GM08714 (cell line): ENCODE data around the gene CANT1.
"Not testable (repeated sequence)": the region's sequence is repeated elsewhere in the genome, so short reads cannot be mapped to it uniquely, and the experiment has no call there.

ENCODE experiments used
- H3K4me3 ChIP-seq: fragments of 200-500 bp; sonication (Bioruptor generic); 2 replicates; pipeline ENCODE4 v1.5.1; 2014; ENCODE audit warnings: mild to moderate bottlenecking, low read length, inconsistent platforms
- ZNF274 ChIP-seq: IDR thresholded peaks from 2 replicates; pipeline ENCODE4 v1.6.1; 2012; ENCODE audit warnings: mild to moderate bottlenecking, low read depth, low read length

CANT1 gene

DNA sequence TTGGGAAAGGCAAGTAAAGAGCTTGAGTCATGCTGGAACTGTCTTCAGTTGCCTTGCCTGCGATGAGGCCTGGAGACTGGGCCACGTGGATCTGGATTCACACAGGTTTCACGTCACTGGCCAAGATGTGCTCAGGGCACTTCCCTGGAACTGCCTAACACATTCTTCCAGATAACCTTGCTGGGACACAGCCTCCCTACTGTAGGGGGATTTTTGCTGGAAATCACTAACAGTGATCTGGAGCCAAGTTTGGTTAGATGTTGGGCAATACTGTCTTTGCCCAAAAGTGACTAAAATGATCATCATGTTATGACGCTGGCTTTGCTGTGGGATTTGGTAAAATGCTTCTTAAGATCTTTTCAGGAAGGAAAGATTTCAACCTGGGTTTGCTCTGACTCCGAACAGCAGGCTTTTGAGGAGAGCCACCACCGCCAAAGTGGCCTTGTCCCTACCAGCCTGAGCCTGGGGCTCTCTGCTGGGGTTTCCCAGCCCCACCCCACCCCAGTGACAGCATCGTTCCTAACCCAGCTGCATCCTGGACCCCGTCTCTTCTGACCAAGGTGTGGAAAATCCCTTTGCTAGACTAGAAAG lies 29.1 kb upstream of the CANT1 start:
- H3K4me3 ChIP-seq, result no peak overlapping the region
- TF ChIP-seq ZNF274, result no peak

DNA sequence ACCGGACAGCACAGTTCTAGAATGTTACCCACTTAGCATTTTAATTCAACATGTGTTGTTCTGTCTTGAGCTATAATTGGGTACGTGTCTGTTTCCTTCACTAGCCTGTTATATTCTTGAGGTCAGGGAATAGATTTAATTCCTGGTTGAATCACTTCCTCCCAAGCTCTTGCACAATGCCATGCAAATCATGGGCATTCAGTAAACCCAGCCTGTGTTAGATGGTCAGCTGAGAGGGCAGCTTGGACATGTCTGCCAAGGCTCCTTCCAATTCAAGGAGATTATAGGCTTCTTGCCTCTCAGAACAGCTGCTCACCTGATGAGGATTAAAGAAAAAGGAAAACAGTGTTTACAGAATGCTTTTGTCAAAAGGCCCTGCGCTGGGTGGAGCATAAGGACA lies 27.0 kb upstream of the CANT1 start:
- H3K4me3 ChIP-seq, result no peak overlapping the region
- TF ChIP-seq ZNF274, result no peak

DNA sequence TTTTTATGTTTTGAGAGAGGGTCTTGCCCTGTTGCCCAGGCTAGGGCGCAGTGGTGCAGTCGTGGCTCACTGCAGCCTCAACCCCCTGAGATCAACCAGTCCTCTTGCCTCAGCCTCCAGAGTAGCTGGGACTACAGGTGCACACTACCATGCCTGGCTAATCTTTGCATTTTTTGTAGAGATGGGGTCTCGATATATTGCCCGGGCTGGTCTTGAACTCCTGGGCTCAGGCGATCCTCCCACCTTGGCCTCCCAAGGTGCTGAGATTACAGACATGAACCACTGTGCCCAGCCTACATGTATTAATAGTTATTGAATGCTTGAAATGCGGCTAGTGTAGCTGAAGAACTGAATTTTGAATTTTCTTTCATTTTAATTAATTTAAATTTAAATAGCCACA lies 26.6 kb upstream of the CANT1 start:
- no peak overlapping the region for H3K4me3 ChIP-seq
- no peak for TF ChIP-seq ZNF274

DNA sequence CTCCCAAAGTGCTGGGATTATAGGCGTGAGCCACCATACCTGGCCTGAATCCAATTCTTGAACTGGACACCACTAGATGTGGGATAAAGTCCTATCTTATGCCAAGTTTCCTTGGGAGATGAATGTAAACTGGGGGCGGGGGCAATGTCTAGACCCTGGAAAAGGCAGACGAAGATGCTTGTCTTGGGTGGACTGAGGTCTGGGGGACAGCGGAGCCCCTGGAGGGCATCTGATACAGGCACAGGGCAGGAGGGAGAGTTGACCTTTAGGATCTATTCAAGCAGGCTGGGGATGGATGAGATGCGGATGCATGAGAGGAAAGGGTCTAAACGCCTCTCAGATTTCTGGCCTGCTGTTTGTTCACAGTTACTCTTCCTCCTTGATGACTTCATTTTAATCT lies 26.1 kb upstream of the CANT1 start:
- H3K4me3 ChIP-seq, result no peak overlapping the region
- no peak for TF ChIP-seq ZNF274

DNA sequence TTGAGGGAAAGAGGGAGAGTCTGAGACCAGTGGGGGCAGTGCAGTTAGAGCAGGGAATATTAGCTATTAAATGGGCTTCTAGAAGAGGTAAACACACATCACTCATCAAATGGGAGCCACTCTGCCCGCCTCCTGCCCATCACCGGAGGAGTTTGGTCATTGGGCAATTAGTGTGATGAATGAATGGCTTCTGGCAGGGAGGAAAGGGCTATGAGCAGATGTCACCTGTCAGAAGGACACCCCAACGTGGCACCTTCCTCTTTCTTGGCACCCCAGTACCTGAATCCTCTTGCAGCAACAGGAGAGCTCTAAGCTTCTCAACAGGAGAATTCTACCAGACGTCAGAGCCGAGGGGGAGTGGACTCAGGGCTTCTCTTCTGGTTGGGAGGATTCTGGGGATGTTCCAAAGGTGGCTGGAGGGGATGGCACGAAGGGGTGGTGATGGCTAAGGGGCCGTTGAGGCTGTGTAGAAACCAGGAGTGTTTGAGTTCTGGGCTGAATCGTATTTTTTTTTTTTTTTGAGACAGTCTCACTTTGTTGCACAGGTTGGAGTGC lies 25.4 kb upstream of the CANT1 start:
- no peak overlapping the region for H3K4me3 ChIP-seq
- TF ChIP-seq ZNF274, result no peak

DNA sequence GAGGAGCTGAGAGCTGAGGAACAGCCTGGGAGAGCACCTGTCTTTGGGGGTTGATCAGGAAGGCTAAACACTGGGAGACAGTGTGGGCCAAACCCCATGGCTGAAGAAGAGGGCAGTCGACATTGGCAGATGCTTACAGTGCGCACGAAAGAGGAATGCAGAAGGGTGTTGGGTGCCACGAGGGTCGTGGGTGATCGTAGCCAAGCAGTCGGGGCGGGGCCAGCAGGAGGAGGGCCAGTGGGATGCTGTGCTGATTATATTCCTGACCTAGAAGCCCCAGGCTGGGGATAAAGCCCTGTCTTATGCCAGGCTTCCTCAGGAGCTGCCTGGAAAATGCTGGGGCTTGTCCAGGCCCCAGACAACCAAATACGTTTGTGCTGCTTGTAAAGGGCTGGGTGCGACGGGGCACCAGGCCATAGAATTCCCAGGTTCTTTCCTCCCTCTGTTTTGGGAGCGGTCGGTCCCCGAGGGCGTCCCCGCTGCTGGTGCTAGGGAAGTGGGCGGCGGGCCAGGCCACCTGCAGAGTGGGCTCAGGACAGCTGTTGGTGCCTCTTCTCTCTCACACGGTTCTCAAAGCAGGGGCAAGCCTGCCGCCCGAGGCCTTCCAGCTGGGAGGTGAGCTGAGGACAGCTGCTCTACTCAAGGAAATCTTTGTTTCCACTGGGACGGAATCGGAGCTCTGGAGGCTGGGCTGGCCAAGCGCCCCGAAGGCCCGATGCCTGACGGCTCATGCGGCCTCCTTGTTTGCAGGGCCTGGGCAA lies 24.4 kb upstream of the CANT1 start:
- TF ChIP-seq ZNF274, result no peak
- H3K4me3 ChIP-seq, result no peak overlapping the region

DNA sequence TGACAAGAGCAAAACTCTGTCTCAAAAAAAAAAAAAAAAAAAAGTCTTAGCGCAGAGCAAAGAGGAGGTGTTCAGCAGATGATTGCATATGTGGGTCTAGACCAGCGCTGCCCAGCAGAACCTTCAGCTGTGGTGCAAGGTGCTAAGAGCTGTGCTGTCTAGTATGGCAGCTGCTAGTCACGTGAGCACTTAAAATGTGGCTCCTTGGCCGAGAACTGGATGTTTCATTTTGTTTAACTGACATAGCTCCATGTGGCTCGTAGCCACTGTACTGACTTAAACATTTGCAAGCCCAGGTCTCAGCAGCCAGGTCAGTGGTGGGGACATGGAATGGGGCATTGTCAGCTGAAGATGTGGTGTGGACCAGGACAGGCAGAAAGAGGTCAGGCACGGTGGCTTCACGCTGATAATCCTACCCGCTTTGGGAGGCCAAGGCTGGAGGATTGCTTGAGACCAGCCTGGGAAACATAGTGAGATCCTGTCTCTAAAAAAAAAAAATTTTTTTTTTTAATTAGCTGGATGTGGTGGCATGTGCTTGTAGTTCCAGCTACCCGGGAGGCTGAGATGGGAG lies 23.6 kb upstream of the CANT1 start:
- TF ChIP-seq ZNF274, result no peak
- H3K4me3 ChIP-seq, result no peak overlapping the region

DNA sequence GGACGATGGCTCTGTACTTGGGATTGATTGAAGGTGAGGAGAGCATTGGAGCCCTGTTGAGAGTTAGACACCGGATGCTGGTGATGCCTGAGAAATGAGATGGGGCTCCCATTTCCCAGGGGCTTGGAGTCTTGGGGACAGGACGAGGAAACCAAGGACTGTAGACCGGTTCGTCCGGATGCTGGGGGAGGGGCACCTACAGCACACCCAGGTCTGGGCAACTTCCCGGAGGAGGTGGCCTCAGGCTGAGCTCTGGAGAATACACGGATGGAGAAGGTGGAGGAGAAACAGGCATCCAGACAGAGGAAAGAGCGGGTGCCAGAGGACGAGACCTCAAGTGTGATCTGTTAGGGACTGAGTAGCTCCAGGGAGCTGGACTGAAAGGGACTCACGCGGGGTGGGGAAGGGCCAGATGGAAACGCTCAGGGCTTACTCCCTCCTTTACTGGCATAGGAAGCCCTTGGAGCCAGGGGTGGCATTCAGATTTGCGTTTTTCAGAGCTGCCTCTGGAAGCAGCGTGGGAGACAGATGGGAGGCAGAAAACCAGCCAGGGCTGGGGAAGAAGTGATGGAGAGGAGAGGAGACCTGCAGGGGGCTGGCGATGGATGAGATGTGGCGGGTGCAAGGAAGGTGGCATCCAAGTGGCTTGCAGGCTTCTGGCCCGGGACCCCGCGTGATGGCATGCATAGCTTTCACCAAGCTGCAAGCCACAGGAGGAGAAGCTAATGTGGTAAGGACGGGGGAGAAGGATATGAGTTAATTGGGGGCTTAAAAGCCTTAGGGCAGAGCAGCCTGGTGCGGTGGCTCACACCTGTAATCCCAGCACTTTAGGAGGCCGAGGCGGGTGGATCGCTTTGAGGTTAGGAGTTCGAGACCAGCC lies 22.7 kb upstream of the CANT1 start:
- TF ChIP-seq ZNF274, result no peak

DNA sequence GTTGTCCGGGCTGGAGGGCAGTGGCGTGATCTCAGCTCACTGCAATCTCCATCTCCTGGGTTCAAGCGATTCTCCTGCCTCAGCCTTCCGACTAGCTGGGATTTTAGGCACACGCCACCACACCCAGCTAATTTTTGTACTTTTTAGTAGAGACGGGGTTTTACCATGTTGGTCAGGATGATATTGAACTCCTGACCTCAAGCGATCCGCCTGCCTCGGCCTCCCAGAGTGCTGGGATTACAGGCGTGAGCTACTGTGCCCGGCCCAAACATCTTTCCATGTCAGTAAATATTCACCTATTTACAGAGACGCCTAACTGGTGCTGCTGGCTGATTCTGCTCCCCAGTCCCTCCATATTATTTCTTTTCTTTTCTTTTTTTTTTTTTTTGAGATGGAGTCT lies 21.1 kb upstream of the CANT1 start:
- not testable (repeated sequence) for H3K4me3 ChIP-seq

More for the DNA sequence above, 22.7 kb upstream of the CANT1 start:
- H3K4me3 ChIP-seq, result no peak overlapping the region

DNA sequence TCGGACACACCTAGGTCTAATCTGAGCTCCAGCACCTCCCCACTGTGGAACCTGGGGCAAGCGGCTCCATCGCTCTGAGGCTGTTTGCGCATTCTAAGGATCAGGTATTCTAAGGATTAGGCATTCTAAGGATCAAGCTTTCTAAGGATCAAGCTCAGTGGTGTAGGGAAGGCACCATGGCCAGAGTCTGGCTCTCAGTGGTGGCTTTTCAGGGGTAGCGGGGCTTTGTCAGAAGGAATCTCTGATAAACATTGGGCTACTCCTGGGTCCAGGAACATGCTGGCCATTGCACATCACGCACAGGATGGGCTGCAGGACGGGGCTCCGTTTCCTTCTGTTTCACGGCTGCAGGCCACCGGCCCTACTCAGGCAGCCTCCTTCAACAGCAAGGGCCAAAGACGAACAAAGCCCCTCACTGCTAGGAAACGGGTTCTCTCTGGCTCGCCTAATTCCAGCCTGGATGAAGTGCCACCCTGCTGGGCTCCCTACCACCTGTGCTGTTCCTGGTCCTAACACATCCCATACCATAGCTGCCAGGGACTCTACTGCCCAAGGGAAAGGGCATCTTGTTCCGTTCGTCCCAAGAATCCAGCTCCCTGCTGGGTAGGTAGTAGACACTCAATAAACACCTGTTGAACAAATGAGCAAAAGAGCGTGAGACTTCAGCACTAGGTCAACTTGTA lies 19.9 kb upstream of the CANT1 start:
- no peak for TF ChIP-seq ZNF274

DNA sequence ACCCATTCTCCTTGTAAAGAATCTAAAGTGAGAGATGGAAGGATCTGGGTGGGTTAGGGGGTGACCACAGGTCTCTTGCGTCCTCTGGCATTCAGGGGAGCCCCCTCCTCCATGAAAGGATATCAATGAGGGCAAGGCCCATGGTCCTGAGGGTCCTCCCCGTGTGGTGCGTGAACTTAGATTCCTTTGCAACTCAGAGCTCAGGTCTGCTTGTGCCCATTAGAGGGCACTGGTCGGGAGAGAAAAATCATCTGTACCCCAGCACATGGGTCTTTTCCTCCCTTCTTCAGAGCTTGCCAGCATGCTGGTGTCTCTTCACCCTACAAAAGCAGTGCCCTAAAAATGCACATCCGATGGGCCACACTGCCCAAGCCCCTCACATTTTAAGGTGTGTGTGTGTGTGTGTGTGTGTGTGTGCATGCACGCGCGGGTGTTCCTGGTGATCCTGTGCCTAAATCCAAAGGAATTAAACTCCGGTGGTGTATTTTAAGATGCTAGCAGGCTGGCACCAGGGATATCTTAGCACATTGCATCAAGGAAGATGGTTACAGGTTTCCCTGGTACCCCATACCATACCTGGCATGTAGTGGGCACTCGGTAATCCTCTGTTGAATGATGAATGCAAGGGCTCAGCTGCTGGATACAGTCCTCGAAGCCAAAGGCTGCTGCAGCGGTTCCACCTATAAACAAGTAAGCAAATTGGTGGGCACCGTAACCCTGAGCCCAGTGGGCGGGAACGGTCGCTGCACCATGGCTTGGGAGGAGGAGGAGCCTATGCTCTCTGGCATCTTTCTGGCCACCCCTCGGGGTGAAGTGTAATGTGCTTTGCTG lies 19.1 kb upstream of the CANT1 start:
- no peak for TF ChIP-seq ZNF274
- no peak overlapping the region for H3K4me3 ChIP-seq

More for the DNA sequence above, 19.9 kb upstream of the CANT1 start:
- no peak overlapping the region for H3K4me3 ChIP-seq

DNA sequence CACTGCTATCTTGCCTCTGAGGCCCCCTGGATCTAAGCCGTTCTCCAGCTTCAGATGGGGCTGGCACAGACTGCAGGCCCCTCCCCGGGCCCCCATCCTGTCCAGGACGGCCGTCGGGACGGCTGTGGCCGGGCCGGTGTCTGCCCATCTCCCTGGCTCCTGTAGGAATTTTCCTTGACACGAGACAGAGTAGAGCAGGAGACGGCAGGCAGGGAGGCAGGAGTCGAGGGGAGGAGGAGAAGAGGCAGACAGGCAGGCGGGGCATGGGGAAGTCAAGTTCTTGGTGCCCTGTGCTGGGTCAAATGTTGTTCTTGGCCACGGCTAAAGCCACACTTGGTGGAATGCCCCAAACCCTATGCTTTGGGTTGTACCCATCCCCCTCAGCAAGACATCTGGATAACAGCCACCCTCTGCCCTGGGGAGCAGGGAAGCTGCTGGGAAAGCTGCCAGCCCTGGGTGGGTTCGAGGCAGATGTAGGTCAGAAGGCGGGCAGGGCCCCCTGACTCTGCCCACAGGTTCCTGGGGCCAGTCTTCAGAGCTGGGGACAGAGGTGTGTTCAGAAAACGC lies 18.4 kb upstream of the CANT1 start:
- TF ChIP-seq ZNF274, result no peak
- no peak overlapping the region for H3K4me3 ChIP-seq
